Measurements from ENCODE around the gene BNIP5.
"Not testable (repeated sequence)": the region's sequence is repeated elsewhere in the genome, so short reads cannot be mapped to it uniquely, and the experiment has no call there.

Gene BNIP5

DNA sequence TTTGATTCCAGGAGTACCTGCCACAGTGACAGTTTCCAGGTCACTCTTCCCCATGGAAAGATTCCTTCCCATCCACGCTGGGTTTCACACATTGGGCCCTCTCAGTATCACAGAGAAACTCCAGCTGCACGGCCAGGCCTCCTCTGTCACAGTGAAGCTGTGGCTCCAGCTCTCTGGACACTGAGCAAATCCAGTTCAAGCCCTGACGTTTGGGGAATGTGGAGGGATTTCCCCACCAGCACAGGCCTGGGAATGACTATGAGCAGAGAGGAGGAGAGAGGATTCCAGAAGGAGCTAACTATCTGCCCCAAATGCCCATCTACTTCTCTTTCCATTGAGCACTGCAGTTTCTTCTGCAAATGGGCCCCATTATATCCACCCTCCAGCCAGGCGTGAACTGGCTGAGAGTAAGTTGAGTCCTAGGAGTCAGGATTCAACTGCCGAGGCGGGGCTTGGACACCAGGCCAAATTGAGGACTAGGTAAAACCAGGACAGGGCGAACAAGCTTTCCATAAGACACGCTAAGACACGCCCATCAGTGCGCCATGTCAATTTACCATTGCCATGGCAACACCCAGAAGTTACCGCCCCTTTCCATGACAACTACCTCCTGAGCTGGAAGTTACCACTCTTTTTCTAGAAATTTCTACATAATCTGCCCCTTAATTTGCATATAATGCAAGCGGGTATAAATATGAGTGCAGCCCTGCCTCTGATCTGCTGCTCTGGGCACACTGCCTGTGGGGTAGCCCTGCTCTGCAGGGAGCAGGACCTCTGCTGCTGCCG, 9.2 kb upstream of the BNIP5 start:
- DNase-seq (ENCODE audit: low read depth in 1 of 2, low spot score in 1 of 2): no peak

DNA sequence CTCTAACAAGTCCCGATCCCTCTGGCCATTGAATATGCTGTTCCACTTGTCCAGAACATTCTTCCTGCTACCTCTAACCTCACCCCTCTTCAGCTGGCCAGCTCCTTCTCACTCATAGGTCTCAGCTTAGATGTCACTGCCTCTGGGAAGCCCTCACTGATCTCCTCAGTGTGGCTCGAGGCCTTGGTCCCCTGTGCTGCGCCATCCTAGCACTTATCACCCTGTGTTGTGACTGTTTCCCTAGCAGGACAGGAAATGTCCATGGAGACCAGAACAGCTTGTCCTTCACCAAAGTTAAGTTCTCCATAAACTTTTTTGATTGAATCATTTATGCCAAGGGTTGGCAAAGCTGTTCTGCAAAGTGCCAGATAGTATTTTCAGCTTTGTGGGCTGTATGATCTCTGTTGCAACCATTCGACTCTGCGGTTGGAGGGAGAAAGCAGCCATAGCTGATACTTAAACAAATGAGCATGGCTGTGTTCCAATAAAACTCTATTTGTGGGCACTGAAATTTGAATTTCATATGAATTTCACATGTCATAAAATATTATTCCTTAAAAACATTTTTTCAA, 6.5 kb upstream of the BNIP5 start:
- DNase-seq (ENCODE audit: low read depth in 1 of 2, low spot score in 1 of 2): no peak

DNA sequence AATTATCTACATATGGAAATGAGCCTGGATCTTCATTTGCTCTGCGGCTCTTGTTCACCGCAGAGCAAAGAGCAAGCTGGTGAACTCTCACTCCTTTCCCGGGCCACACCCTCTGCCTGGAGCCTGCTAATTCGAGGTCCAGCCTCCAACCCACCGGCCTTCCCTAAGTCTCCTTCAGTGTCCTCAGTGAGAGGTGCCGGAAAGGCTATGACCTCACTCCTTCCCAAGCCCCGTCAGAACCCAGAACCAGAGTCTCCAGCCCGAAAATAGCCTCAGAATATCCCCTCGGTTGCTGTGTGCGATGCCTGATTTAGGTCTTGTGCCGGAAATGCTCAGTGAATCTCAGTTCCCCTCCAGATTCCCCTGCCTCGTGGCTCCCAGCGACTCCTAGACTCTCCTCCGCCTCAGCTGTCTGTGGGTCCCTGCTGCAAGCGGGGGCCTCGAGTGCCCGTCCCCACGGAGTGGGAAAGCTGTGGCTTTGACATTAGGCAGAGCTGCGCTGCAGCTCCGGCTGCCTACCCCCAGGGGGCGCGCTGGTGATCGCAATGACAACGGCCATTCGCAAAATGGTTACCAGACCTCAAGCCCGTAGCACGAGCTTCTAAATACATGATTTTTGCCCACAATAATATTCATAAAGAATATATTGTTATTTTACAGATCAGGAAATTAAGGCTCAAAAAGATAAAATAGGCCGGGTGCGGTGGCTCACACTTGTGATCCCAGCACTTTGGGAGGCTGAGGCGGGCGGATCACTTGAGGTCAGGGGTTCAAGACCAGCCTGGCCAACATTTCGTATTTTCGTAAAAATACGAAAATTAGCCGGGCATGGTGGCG, 4.1 kb upstream of the BNIP5 start:
- peak; percentile 57 to 65 for DNase-seq (ENCODE audit: low read depth in 1 of 2, low spot score in 1 of 2)

DNA sequence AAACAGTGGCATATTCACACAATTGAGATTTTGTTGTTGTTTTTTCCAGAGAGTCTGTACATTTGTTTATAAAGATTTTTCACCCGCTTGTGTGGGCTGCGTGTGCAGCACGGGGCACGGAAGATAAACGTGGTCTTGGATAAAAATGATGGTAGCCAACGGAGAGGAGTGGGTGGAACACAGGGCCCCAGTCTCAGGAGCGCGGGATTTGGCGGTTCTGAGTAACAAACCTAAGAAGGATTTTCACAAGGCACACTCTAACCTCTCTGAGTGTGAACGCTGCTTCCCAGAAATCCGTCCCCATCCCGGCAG, 3.6 kb upstream of the BNIP5 start:
- DNase-seq (ENCODE audit: low read depth in 1 of 2, low spot score in 1 of 2): no peak

DNA sequence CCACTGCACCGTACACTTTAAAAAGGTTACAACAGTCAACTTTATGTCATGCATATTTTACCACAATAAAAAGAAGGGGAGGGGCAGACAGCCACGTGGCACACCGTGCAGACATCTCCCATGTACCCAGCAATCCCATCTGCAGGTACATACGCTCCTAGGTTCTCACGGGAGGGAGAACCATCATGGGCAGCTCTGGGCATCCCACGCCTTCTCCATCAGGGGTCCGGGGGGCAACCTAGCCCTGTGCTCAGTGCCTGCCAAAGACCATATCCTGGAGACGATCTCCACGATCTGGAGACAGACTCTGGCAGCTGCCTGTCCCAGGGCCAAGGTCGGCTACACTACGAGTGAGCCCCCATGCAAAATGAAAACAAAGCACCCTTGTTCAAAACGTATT, 2.5 kb upstream of the BNIP5 start:
- DNase-seq (ENCODE audit: low read depth in 1 of 2, low spot score in 1 of 2): no peak

DNA sequence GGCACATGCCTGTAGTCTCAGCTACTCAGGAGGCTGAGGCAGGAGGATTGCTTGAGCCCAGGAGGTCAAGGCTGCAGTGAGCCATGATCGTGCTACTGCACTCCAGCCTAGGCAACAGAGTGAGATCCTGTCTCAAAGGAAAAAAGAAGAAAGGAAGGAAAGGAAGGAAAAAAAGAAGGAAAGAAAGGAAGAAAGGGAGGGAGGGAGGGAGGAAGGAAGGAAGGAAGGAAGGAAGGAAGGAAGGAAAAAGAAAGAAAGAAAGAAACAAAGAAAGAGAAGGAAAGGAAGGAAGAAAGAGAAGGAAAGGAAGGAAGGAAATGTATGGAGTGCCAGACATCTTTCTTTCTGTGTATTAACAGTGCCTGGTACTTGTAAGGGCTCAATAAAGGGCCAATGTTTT, 1.5 kb upstream of the BNIP5 start:
- DNase-seq (ENCODE audit: low read depth in 1 of 2, low spot score in 1 of 2): not testable (repeated sequence)

DNA sequence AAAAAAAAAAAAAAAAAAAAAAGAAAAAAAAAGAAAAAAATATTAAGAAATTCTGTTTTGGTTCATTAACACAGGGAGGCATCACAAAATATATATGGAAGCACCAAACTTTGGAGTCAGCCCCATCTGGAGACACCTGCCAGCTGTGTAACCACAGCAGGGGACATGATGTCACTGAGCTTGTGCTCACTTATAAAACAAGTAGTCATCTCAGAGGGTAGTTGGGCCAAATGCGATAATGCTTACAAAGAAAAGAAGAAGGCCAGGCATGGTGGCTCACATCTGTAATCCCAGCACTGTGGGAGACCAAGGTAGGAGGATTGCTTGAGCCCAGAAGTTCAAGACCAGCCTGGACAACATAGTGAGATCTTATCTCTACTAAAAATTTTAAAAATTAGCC, 1.1 kb upstream of the BNIP5 start:
- DNase-seq (ENCODE audit: low read depth in 1 of 2, low spot score in 1 of 2): no peak

DNA sequence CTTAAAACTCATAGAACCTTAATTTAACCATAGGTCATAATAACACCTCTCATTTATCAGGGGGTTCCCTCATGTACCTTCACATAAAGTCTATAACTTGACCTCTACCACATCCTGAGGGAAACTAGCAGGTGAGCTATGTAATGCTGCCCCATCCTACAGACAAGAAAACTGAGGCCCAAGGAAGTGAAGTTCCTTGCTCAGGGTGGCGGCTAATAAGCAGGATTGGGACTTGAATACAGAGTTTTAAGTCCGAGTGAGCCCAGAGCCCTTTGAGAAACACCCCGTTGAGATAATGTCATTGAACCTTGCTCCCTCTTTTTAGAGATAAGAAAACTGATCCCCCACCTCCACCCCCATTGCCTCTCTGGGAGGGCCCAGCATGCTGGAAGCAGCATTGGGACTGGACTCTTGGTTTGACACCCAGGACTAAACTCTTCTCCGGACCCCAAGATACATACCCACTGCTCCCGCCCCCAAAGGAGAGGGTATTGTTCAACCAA, 429 bp downstream of the BNIP5 start:
- no peak for DNase-seq (ENCODE audit: low read depth in 1 of 2, low spot score in 1 of 2)

DNA sequence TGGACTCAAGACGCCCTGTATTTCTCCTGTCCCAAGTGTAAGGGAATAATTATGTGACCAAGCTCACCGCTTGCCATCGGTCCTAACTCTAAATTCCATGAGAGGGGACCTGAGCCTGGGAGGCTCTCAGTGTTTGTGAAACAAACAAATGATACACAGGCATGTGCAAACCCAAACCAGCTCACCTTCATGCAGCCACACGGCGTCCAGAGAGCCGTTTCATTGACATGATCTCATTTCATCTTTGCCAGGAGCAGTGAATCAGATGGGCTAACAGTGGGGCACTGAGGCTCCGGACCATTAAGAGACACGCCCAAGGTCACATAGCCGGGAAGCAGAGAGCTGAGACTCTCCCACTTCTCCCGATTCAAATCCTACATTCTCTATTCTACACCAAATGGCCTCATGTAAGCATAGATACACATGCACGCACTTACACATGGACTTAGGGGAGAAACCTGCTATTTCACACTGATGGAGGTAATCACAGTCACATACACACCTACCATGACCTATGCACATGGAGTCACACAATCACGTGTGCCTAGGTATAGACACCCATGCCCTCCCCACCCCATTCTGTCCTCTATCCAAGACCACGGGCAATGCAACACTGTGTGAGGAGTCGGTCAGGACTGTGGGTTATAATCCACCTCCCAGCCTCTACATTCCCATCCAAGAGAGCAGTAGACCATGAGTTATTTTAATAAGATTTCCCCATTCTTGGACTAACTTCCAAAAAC, 1.1 kb downstream of the BNIP5 start:
- DNase-seq (ENCODE audit: low read depth in 1 of 2, low spot score in 1 of 2): no peak

DNA sequence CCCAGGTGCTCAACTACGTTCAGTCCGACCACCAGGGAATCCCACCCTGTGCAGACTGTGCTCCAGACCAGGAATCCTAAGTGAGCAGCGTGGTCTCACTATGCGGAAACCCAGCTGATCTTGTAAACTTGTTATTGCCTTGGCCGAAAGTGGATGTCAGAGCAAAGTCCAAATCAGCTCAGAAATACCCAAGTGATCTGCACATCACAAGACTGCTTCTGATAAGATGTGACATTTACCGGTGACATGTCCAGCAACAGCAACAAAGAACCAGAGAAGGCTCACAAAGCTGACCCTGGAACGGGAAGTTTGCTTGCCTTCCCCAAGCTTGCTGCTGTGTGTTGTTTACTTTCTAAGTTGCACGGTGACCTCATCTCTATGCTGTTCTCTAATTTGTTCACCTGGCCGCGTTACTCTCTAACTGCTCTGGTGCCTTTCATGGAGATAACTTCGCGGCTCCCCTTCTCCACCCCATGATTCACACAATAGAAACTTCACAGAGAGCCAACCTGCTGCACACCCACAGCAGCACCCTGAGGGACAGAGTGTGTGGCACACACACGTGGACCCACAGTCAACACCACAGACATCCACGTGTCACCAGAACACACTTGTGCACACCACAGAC, 1.7 kb downstream of the BNIP5 start:
- no peak for DNase-seq (ENCODE audit: low read depth in 1 of 2, low spot score in 1 of 2)

DNA sequence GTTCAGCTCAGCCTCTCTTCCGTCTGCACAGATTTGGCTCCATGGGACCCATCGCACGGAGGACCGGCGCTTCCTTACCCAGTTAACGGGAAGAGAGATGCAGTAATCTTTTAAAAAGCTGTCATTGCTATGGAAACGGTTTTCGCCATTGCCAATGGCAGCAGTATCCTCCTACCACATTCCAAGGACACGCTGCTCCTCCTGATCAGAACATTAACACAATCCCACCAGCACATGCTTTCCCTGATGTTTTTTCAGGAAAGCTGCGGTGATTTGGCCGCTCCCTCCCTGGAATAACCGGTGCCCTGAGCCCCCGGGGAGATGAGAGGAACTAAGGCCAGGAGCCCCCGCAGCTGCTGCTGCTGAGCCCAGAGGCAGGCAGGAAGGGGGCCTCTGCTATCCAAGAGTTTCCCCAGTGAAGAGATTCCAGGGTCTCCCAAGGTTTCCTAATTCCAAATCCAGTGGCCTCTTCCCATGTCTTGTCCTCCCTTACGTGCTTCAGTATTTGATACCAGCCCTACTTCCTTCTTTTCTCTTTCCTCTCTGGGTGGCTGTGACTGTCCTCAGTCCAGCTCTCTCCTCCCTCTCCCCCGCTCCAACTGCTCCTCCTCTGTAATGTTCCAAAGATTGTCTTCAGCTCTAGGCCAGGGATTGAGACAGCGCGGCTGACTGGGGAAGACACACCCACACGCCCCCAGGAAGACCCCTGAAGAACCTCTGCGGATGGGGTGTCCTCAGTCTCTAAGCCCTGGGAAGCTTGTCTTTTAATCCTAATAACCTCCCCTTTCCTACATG, 2.6 kb downstream of the BNIP5 start:
- no peak for DNase-seq (ENCODE audit: low read depth in 1 of 2, low spot score in 1 of 2)

DNA sequence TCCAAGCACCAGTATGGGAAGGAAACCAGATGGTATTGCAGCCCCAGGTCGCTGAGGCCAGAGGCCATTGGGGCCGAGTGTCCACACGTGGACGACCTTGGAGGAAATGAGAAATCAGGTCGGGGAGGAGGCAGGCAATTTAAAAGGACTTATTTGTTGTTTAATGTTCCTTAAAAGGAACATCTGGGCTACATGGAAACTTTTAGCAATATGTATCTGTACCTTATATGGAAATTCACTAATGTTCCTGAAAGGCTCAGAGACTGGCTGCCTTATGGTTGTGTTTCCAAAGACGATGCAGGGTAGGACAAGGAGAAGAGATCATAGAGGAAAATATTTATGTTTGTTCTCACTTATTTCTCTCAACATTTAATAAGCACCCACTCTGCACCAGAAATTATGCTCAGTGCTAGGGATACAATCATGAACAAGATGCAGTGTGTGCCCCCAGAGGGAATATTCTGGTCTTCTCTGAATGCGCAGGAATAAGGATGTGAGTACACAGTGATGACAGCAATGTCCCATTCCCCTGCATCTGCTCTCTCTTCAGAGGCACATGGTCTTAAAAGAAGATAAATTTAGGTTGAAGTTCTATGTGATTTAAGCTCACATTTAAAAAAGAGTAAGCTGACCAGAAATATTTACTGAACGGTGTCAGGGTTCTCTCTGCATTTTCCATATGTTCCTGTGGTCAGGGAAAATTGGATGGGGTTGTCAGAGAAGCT, 3.4 kb downstream of the BNIP5 start:
- DNase-seq (ENCODE audit: low read depth in 1 of 2, low spot score in 1 of 2): no peak

DNA sequence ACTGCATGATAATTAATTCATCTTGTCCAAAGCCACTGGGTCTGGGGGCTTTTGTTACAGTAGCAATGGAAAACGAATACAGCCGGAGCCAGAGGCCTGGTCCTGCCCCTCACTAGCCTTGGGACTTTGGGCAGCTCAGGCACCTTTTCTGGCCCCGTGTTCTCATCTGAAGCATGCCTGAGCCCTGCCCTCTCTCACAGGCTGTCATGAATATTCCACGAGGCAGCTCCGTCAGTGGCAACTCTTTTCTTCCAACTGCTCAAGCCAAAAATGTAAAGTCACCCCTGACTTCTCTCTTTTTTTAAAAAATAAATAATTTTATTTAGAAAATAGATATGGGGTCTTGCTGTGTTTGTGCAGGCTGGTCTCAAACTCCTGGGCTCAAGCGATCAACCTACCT, 5.3 kb downstream of the BNIP5 start:
- no peak for DNase-seq (ENCODE audit: low read depth in 1 of 2, low spot score in 1 of 2)

DNA sequence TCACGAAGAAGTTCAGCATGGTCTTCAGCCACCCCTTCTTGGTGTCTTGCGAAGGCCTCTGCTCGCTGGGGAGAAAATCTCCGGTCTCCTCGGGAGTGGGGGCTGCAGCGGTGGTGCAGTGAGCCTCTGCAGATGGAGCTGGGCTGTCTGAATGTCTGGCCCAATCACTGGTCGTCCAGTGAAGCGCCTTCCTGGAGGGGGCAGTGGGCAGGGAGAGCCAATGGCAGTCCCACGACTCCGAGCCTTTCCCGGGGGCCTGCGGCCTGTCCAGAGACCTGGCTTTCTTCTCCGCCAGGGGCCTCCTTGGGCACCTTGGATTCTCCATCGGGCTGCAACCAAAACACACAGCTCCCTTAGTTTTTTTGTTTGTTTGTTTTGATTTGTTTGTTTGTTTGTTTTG, 6.3 kb downstream of the BNIP5 start:
- DNase-seq (ENCODE audit: low read depth in 1 of 2, low spot score in 1 of 2): no peak

DNA sequence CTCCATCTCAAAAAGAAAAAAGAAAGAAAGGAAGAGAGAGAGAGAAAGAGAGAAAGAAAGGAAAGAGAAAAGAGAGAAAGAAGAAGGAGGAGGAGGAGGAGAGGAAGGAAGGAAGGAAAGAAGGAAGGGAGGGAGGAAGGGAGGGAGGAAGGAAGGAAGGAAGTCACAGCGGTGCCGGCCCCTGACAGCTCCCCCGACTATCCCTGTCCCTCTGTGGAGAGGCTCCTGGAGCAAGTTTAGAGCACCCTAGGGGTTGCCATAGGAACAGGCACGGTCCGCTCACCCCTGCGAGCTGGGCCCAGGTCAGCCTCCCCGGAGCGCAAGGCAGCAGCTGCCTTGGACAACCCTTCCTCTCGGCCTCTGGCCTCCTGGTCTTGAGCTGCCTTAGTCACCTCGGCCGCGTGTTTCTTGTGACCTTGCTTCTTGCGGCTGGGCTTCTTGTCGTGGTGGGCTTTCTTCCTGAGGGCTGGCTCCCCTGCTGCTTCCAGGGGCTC, 6.8 kb downstream of the BNIP5 start:
- no peak for DNase-seq (ENCODE audit: low read depth in 1 of 2, low spot score in 1 of 2)

DNA sequence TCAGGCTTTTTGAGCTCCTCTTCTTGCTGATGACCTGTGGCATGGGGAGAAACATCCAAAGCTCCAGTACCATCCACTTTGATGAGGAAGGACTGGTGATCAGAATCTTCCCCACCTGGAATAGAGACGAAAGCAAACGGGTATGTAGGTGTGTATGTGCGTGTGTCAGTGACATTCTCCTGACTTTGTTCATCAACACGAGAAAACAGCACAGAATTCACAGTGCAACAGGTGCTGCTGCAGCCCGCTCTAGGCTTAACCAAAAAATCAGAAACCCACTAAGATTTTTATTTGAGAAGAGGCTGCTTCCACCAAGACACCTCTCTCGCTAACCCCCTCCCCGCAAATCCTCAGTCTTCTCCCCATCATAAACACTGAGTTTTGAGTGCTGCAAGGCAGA, 8.1 kb downstream of the BNIP5 start:
- no peak for DNase-seq (ENCODE audit: low read depth in 1 of 2, low spot score in 1 of 2)

DNA sequence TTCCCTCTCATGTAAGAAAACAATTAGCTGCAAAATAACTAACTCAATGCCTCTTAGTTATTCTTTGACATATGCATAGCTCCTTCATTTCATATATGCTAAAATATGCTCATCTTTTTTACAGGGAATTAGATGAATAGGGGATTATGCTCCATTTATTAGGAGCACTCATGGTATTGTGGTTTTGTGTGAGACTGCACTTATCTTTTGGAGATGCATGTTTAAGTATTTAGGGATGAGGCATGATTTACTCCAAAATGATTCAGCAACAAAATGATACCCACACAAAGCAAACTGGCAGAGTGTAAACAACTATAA, 8.8 kb downstream of the BNIP5 start:
- no peak for DNase-seq (ENCODE audit: low read depth in 1 of 2, low spot score in 1 of 2)

DNA sequence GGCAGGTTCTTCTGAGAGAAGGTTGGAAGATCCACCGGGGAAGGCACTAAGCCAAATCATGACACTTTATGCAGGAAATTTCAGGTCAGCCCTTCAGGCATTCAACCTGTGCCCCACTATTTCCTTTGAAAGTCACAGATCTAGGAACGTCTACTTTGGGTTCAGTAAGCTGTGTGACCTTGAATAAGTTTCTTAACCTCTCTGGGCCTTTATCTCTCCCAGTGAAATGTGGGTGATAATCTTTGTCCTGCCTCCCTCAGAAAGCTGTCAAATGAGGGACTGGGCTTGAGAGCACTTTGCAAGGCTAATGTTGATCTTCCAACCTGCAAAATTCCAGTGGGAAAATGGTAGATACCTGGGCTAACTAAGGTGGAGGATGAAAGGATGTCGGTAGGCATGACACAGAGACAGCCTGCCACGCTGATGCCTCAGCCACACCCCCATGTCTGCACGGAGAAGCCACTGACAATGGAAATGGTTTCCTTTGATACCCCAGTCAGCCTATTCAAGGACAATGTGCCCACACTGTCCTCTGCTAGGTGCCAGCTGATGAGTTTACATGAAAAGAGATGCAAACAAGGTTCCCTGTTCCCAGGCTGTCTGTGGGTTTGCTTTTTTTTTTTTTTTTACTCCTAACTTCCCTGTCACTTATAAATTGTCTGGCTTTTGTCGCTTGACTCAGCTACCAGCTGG, 9.3 kb downstream of the BNIP5 start:
- DNase-seq (ENCODE audit: low read depth in 1 of 2, low spot score in 1 of 2): no peak
